ENCODE measurements around the gene WDPCP. TPM values are rescaled to one million over a fixed set of nuclear protein-coding genes. Genes with fewer than 3 reads are reported as not detected.

The WDPCP gene
- total and polyA plus RNA-seq, 2 of the 8 experiments (the other 6 are each of a cell fraction or from before 2014, with no cell fraction given), result 9.3 to 25.8 TPM

DNA sequence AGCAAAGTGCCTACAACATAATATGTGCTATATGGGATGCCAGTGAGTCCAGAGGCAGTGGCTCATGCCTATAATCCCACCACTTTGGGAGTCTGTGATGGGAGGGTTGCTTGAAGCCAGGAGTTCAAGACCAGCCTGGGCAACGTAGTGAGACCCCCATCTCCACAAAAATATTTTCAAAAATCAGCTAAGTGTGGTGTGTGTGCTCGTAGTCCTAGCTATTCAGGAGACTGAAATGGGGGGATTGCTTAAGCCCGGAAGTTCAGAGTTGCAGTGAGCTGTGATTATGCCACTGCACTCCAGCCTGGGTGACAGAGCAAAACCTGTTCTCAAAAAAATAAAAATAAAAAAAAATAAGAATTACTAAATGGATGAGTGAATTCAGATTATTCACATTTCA, 514.3 kb downstream of the WDPCP start:
- Histone ChIP-seq H3K4me1 (replicated peaks in 1 of 4; ENCODE audit: control insufficient read depth in 3 of 4, insufficient read depth in 4 of 4, low read length in 3 of 4) (no peaks in the 10 kb centered on the region), H4K20me1 (replicated peaks in 1 of 2; ENCODE audit: control insufficient read depth in 1 of 2, insufficient read depth in 2 of 2, low read length in 2 of 2) (no peaks in the 10 kb centered on the region), H3K4me3 (ENCODE audit: extremely low read depth in 1 of 4, insufficient read depth in 2 of 4, low read depth in 3 of 4, low read length in 4 of 4) (no peak overlapping the region), H3K23ac (ENCODE audit: insufficient read length) (no peak overlapping the region), H3K9ac (replicated peaks in 1 of 4; ENCODE audit: extremely low read depth in 1 of 4, low read depth in 3 of 4, low read length in 3 of 4) (no peak overlapping the region), H2BK120ac (replicated peaks; ENCODE audit: low read depth, low read length) (no peak overlapping the region), H3K27ac (ENCODE audit: low read depth, low read length) (no peak overlapping the region), H3K79me1 (ENCODE audit: low read depth, low read length) (no peaks in the 10 kb centered on the region), H3K18ac (ENCODE audit: extremely low read depth, low read length) (no peak overlapping the region), H4K8ac (ENCODE audit: extremely low read depth, insufficient read depth, low read length) (no peak overlapping the region), H2BK20ac (ENCODE audit: low read length) (no peak overlapping the region), H2BK15ac (ENCODE audit: low read length) (no peak overlapping the region), H3K56ac (replicated peaks; ENCODE audit: insufficient read length, low read depth, low read length) (no peak overlapping the region), H3K9me3 (ENCODE audit: insufficient read depth in 2 of 2, low read depth in 1 of 2, low read length in 1 of 2) (no peaks in the 10 kb centered on the region), H3K4ac (replicated peaks; ENCODE audit: insufficient read length, low read depth, low read length) (no peak overlapping the region), H3K4me2 (ENCODE audit: insufficient read depth in 1 of 2, low read depth in 2 of 2, low read length in 2 of 2) (no peak overlapping the region), H2AK5ac (ENCODE audit: low read depth, low read length) (no peak overlapping the region), H4K91ac (replicated peaks; ENCODE audit: insufficient read length, low read length) (no peak overlapping the region), H3K23me2 (ENCODE audit: low read depth, low read length) (no peaks in the 10 kb centered on the region), H3K27me3 (replicated peaks in 1 of 4; ENCODE audit: control insufficient read depth in 3 of 4, extremely low read depth in 1 of 4, insufficient read depth in 3 of 4, low read length in 3 of 4) (no peaks in the 10 kb centered on the region), H4K5ac (ENCODE audit: insufficient read length, low read depth, low read length) (no peak overlapping the region), H3K14ac (ENCODE audit: insufficient read length) (no peak overlapping the region), H2AFZ (ENCODE audit: low read length) (no peak overlapping the region), H2BK12ac (ENCODE audit: low read depth, low read length) (no peak overlapping the region), H2BK5ac (ENCODE audit: low read depth, low read length) (no peak overlapping the region), H3K79me2 (ENCODE audit: control insufficient read depth in 1 of 2, insufficient read depth in 2 of 2, low read length in 2 of 2) (no peaks in the 10 kb centered on the region), H3K36me3 (ENCODE audit: control insufficient read depth in 2 of 4, insufficient read depth in 4 of 4, low read length in 3 of 4) (no peaks in the 10 kb centered on the region)
- no peak for TF ChIP-seq EGR1 (IDR thresholded peaks at IDR 0.05; ENCODE audit: borderline replicate concordance, low read depth, low read length)
- TF ChIP-seq, protein P1, sequence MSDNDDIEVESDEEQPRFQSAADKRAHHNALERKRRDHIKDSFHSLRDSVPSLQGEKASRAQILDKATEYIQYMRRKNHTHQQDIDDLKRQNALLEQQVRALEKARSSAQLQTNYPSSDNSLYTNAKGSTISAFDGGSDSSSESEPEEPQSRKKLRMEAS (IDR thresholded peaks at IDR 0.05), result no peak
- TF ChIP-seq TCF12 (IDR thresholded peaks at IDR 0.05; ENCODE audit: low read depth, low read length), result no peak
- TF ChIP-seq CREB1 (IDR thresholded peaks at IDR 0.05), result no peak
- TF ChIP-seq GABPA (IDR thresholded peaks at IDR 0.05; ENCODE audit: borderline replicate concordance, insufficient read depth, low read length), result no peak
- TF ChIP-seq CHD2 (IDR thresholded peaks at IDR 0.05; ENCODE audit: low read length), result no peak
- no peak for TF ChIP-seq FOSL1 (IDR thresholded peaks at IDR 0.05; ENCODE audit: insufficient read depth, low read depth, low read length)
- no peak for TF ChIP-seq CHD1 (IDR thresholded peaks at IDR 0.05; ENCODE audit: low read depth, low read length)
- no peak for TF ChIP-seq SP4 (IDR thresholded peaks at IDR 0.05; ENCODE audit: low read length)
- no peak for TF ChIP-seq POU5F1 (IDR thresholded peaks at IDR 0.05; ENCODE audit: low read depth, low read length)
- no peak for TF ChIP-seq SIX5 (IDR thresholded peaks at IDR 0.05; ENCODE audit: low read depth, low read length)
- TF ChIP-seq RXRA (IDR thresholded peaks at IDR 0.05; ENCODE audit: insufficient read depth, low read depth, low read length), result no peak
- WGBS, 2 experiments (ENCODE audit: extremely low coverage in 1 of 2, insufficient coverage in 1 of 2, insufficient read length in 1 of 2, insufficient replicate concordance in 2 of 2, low coverage in 1 of 2, low lambda C conversion rate in 2 of 2, missing lambda C conversion rate in 1 of 2), result 94% methylated on average over 3 of the region's 3 CpGs; no CpG with 5 or more reads in 1 of the 2 experiments
- no peak for FAIRE-seq
- DNase-seq (ENCODE audit: low read depth in 1 of 2, low spot score in 2 of 2), result no peak
- ChIA-PET CTCF (ENCODE audit: partially characterized antibody) (no interaction called here), POLR2A (ENCODE audit: partially characterized antibody) (no interaction called here)
